Kidney capillary endothelial cell (primary cell): ENCODE results near the gene RALGDS.

Experiments used
- DNase-seq: peaks from one replicate; pipeline ENCODE4 v3.0.0-alpha.2; 2018; ENCODE audit warnings: low spot score

Gene RALGDS

GRCh38 chr9:133119103-133119845 lies 1.8 kb downstream of the RALGDS start:
- peak; percentile 49 for DNase-seq

DNA sequence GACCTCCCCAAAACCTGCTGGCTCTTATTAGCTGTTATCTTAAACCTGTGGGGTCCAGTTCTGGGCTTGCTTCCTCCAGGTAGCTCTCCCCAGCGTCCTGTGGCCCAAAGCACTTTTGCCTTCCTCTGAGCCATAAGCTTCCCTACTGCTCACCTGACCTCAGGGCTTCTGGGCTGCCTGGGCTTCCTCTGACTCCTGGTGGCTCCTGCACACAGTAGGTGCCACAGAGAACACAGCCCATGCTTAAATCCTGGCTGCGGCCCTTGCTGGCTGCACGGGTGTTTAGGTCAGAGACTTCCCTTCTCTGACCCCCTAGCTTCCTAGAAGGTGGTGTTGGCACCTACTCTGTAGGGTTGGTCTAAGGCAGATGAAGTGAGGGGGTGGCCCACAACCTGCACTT lies 2.5 kb downstream of the RALGDS start:
- no peak for DNase-seq

- DNase-seq: no peak
Observed at GRCh38 chr9:133118179-133118520, 2.9 kb downstream of the RALGDS start.

DNA sequence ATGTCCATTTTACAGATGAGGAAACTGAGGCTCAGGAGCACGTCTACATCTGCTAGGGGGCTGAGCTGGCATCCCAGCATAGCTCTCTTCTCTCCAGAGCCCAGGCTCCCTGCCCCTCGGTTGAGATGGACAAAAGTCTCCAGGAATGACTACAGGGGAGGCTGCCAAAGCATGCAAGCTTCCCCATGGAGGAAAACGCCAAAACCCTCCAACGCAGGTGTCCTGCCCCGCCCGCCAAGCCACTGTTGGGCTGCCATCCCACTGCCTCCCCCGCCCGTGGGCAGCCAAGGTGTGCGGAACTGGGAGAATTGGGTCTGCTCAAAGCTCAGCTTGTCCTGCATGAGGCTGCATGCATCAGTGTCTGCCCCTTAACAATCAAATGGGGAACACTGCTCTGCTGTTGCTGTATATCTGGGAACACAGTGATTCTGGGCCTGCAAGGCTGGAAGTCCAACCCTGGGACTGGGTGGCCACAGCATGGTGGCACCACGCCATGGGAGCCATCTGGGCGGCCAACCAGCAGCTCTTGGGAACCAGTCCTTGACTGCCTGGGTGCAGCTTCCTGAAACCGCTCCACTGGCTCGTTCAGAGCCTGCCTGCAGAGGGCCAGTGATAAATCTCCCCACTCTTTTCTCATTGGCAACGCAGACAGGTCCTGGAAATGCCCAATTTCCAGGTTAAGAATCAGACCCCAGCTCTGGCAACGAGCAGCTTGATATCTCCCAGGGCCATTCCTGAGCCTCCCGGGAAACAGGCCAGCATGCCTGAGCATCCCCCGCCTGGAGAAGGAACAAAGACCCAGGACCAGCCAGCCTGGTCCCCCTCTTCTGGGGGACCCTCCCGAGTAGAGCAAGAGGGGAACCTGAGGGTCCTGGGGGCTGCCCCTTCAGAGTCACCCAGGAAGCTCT lies 3.5 kb downstream of the RALGDS start:
- DNase-seq: no peak

- DNase-seq: no peak
Observed at GRCh38 chr9:133116346-133117231, 4.5 kb downstream of the RALGDS start.

GRCh38 chr9:133115604-133116345 lies 5.3 kb downstream of the RALGDS start:
- no peak for DNase-seq

- no peak for DNase-seq
Observed at GRCh38 chr9:133114886-133115603, 6.0 kb downstream of the RALGDS start.

DNA sequence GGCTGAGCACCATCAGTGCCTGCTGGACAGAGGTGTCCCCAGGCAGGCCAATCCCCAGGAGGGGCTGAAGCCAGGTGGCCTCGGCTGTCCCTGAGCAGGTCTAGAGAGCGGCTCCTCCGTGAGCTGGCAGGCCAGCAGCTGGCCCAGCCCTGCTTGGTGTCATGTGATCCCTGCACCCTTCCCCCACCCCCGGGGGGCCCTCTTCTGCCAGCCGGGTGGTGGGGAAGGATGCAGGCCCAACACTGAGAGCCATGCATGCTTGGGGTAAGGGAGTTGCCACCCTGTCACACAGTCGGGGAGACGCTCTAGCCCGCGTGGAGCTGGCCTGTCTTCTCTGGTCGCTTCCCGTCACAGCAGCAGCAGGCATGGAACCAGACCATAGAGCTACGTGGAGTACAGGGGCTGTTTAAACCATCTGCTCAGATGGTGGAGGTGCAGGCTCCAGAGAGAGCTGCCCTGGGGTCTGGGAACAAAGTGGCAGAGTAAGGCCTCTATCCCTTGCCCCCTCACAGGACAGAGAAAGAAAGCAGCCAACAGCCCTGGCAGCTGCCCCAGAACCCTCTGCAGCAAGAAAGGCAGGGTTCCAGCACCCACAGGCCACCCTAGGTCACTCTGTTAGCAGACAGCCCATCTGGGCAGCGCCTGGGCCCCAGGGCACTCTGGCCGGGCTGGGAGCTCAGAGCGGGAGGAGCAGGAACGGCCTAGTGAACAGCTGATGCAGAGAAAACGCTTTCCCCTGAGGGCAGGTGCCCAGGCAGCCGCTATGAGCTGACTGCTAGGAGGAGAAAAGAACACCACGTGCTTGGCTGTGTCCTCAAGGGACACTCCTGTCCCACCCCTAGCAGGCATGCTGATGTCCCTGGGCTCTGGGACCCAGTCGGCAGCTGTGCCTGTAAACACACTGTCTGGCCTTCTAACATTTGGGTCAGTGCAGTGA lies 6.8 kb downstream of the RALGDS start:
- DNase-seq: no peak

GRCh38 chr9:133113163-133113948 lies 7.7 kb downstream of the RALGDS start:
- peak; percentile 36 for DNase-seq

DNA sequence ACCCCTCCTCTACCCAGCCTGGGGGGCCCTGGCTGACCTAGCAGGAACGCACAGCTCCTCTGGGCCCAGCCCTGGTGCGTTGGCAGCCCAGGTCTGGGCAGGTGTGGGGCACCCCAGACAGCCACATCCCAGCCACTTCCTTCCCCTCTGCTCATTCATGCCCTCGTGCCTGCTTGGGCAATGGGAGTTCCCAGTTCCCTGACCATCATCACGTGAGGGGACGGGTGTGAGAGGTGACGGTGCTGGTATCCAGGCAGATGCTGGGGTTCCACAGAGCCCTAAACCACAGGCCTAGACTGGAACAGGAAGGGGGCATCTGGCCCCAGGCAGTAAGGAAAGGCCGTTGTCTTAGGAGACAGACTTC lies 8.4 kb downstream of the RALGDS start:
- DNase-seq: no peak

GRCh38 chr9:133111808-133112662 lies 9.0 kb downstream of the RALGDS start:
- DNase-seq: no peak

DNA sequence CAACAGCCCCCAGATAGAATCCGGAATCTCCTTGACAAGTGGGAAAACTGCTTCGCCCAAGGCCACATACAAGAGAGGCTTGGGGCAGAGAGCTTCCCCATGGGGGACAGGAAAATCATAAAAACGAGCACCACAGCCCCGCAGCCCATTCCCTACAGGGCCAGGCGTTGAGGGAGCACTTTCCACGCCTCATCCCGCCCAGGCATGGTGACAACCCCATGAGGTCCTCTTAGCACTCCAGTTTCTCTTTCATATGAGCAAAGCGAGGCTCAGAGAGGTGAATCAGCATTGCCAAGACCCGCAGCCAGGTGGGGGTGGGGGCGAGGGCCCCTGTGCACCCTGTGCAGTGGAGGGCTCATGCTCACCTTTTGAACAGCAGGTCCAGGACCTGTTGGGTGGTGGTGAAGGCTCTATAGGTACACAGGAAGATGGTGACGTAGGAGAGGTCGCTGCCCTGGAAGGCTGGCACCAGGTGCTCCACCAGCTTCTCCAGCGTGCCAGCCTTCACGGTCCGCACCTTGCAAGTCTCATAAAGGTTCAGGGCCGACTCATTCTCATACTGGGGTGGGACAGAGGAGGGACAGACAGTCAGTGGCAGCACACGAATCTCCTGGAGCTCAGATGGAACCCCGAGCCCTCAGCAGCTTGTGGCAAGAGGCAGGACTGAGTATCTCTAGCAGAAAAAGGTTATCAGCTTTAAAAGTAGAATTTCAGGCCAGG lies 10.9 kb downstream of the RALGDS start:
- no peak for DNase-seq

- no peak for DNase-seq
Observed at GRCh38 chr9:133108794-133109641, 12.0 kb downstream of the RALGDS start.

DNA sequence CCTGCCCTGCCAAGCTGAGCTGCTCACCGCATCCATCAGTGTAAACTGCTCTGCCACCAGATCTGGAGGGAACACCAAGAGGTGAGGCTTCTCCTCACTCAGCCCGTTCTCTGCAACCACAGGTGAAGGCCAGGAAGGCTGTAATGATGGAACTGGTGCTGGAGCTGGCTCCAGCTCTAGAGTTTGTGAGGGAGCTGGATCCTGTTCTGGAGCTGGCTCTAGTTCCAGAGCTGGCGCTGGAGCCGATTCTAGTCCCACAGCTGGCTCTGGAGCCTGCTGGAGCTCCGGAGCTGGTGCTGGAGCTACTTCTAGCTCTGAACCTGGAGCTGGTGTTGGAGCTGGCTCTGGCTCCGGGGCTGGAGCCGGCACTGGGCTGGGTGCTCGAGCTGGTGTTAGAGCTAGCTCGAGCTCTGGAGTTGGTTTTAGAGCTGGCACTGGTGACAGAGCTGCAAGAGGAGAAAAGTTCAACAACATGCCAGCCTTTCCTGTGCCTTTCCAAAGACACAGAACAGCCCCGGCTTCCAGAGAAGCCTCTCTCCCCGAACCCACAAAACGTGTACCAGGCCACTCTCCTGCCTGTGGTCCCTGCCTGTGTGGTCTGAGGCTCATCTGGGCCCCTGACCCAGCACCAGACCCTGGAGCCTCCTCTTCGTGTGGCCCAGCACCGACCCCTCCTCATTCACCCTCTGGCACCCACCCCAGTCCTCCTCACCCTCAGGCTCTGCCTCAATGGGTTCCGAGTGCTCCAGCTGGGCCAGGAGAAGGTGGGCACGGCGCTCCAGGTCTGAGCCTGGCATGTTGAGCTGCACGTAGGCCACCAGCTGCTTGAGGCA lies 12.9 kb downstream of the RALGDS start:
- no peak for DNase-seq

- DNase-seq: no peak
Observed at GRCh38 chr9:133107245-133107722, 13.8 kb downstream of the RALGDS start.
